Measurements from ENCODE around the gene COL3A1. TPM values are rescaled to one million over a fixed set of nuclear protein-coding genes. Genes with fewer than 3 reads are reported as not detected.

Gene COL3A1
- total and polyA plus RNA-seq, 2 experiments from 2014 or later: 0.17 to 0.31 TPM

GRCh38 chr2:188952901-188953300 lies 21.3 kb upstream of the COL3A1 start:
- DNase-seq (ENCODE audit: low spot score) (no peak), ATAC-seq (no peak)
- Histone ChIP-seq H3K9me2 (ENCODE audit: insufficient read depth) (no peaks in the 10 kb centered on the region; the same call in 1 of the 2 replicates), H2AFZ (no peak overlapping the region), H3K79me2 (replicated peaks; ENCODE audit: insufficient read depth) (no peaks in the 10 kb centered on the region), H3K27me3 (ENCODE audit: insufficient read depth) (no peaks in the 10 kb centered on the region), H3K36me3 (ENCODE audit: insufficient read depth) (no peaks in the 10 kb centered on the region), H3F3A (replicated peaks; ENCODE audit: low read depth) (no peaks in the 10 kb centered on the region), H3K4me3 (no peak overlapping the region), H4K20me1 (replicated peaks; ENCODE audit: insufficient read depth) (no peaks in the 10 kb centered on the region), H3K4me1 (ENCODE audit: insufficient read depth) (no peaks in the 10 kb centered on the region), H3K4me2 (no peak overlapping the region), H3K27ac (ENCODE audit: low read depth) (no peak overlapping the region)
- Mint-ChIP-seq H3K36me3 (ENCODE audit: low read depth) (no peaks in the 10 kb centered on the region), H3K9me3 (no peaks in the 10 kb centered on the region), H3K27ac (no peak overlapping the region), H3K4me1 (no peaks in the 10 kb centered on the region), H3K27me3 (ENCODE audit: insufficient read depth, low read depth, poor library complexity) (peaks cover 3% of the 10 kb centered on the region), H3K4me3 (no peak overlapping the region)
- TF ChIP-seq EZH2phosphoT487 (IDR thresholded peaks at IDR 0.05; ENCODE audit: unreplicated experiment) (no peak), ZNF462 (CRISPR knock-in tag; IDR thresholded peaks at IDR 0.05) (no peak), ETS1 (IDR thresholded peaks at IDR 0.05) (no peak), STAT1 (IDR thresholded peaks at IDR 0.05; ENCODE audit: unreplicated experiment) (no peak), EZH2 (IDR thresholded peaks at IDR 0.05; ENCODE audit: low read depth, unreplicated experiment) (no peak), REST (IDR thresholded peaks at IDR 0.05; ENCODE audit: unreplicated experiment) (no peak), ZNF114 (CRISPR knock-in tag; IDR thresholded peaks at IDR 0.05) (no peak), NANOG (IDR thresholded peaks at IDR 0.05; ENCODE audit: borderline replicate concordance) (no peak), JUNB (IDR thresholded peaks at IDR 0.05; ENCODE audit: unreplicated experiment) (no peak), ZNF331 (CRISPR knock-in tag; IDR thresholded peaks at IDR 0.05; ENCODE audit: low read depth) (no peak), CTCF (conservative IDR thresholded peaks at IDR 0.05; ENCODE audit: low read depth in 2 of 2) (no peak)
